Loucy (cell line): ENCODE results near the gene PCDHAC1.

ENCODE experiments used
- H2AFZ ChIP-seq: fragments of 200-600 bp; sonication (generic); 2 replicates; pipeline ENCODE4 v1.6.0; 2016; ENCODE audit warnings: antibody characterized with exemption, mild to moderate bottlenecking, low read length, moderate library complexity
- H3F3A ChIP-seq: fragments of 200-600 bp; 2 replicates; pipeline ENCODE4 v1.6.0; 2016; ENCODE audit warnings: antibody characterized with exemption, low read depth, mild to moderate bottlenecking
- H3K27me3 ChIP-seq: fragments of 200-600 bp; sonication (generic); 2 replicates; pipeline ENCODE4 v1.6.1; 2014; ENCODE audit warnings: low read length, mild to moderate bottlenecking; ENCODE audit not compliant: insufficient read depth, poor library complexity, severe bottlenecking
- H3K36me3 ChIP-seq: fragments of 200-600 bp; sonication (generic); 2 replicates; pipeline ENCODE4 v1.6.1; 2016; ENCODE audit warnings: low read length; ENCODE audit not compliant: insufficient read depth
- H3K4me1 ChIP-seq: fragments of 200-600 bp; sonication (generic); 2 replicates; pipeline ENCODE4 v1.5.1; 2014; ENCODE audit warnings: low read length, mild to moderate bottlenecking; ENCODE audit not compliant: insufficient read depth, poor library complexity, severe bottlenecking
- H3K4me2 ChIP-seq: fragments of 200-600 bp; sonication (generic); 2 replicates; pipeline ENCODE4 v1.6.0; 2014; ENCODE audit warnings: antibody characterized with exemption, low read length, low read depth, mild to moderate bottlenecking; ENCODE audit not compliant: poor library complexity, severe bottlenecking
- H3K4me3 ChIP-seq: fragments of 200-600 bp; sonication (generic); 2 replicates; pipeline ENCODE4 v1.5.1; 2014; ENCODE audit warnings: low read length, mild to moderate bottlenecking, mixed read lengths; ENCODE audit not compliant: poor library complexity, severe bottlenecking
- H3K79me2 ChIP-seq: fragments of 200-600 bp; sonication (generic); 2 replicates; pipeline ENCODE4 v1.6.1; 2014; ENCODE audit warnings: low read length; ENCODE audit not compliant: insufficient read depth
- H3K9ac ChIP-seq: fragments of 200-600 bp; sonication (generic); 2 replicates; pipeline ENCODE4 v1.6.0; 2014; ENCODE audit warnings: mild to moderate bottlenecking, low read depth, low read length, moderate library complexity; ENCODE audit not compliant: poor library complexity, severe bottlenecking
- H3K9me2 ChIP-seq: fragments of 200-600 bp; sonication (generic); replicated peaks from 2 replicates; pipeline ENCODE4 v1.6.1; 2016; ENCODE audit warnings: low read depth, low read length, mixed read lengths
- H3K9me3 ChIP-seq: fragments of 200-600 bp; sonication (generic); 2 replicates; pipeline ENCODE4 v1.6.1; 2014; ENCODE audit warnings: mild to moderate bottlenecking, antibody characterized with exemption, low read length, low read depth; ENCODE audit not compliant: insufficient read depth
- H4K20me1 ChIP-seq: fragments of 200-600 bp; sonication (generic); 2 replicates; pipeline ENCODE4 v1.6.0; 2014; ENCODE audit warnings: antibody characterized with exemption, low read length, mild to moderate bottlenecking; ENCODE audit not compliant: insufficient read depth, poor library complexity, severe bottlenecking
- CTCF ChIP-seq: fragments of 200-600 bp; sonication (generic); conservative IDR thresholded peaks from 2 replicates; pipeline ENCODE4 v1.5.1; 2014; ENCODE audit warnings: mild to moderate bottlenecking, antibody characterized with exemption, low read length
- EZH2phosphoT487 ChIP-seq: fragments of 200-600 bp; IDR thresholded peaks from 2 replicates; pipeline ENCODE4 v1.6.1; 2018; ENCODE audit warnings: antibody characterized with exemption, mild to moderate bottlenecking, moderate library complexity, borderline replicate concordance

The PCDHAC1 gene

GRCh38 chr5:140966293-140967225 is 40.5 kb downstream of the PCDHAC1 start, which contains the start of gene PCDHAC2:
PCDHAC2 (plus strand) TSS chr5:140966476; CDS start chr5:140966767, 291 bp downstream.
- H3K4me2 ChIP-seq: no peak within 1 kb of the TSS
- H3K9me3 ChIP-seq: no peaks in the 10 kb centered on the region
- H3K4me3 ChIP-seq: no peak within 1 kb of the TSS
- H3K9me2 ChIP-seq: no peaks in the 10 kb centered on the region
- no peak within 1 kb of the TSS for H3K9ac ChIP-seq
- H3F3A ChIP-seq: no peaks in the 10 kb centered on the region
- no peaks in the 10 kb centered on the region for H3K27me3 ChIP-seq
- no peaks in the 10 kb centered on the region for H4K20me1 ChIP-seq
- no peak within 1 kb of the TSS for H2AFZ ChIP-seq
- H3K79me2 ChIP-seq: no peaks in the 10 kb centered on the region
- no peaks in the 10 kb centered on the region for H3K36me3 ChIP-seq
- no peak for TF ChIP-seq CTCF
- no peak for TF ChIP-seq EZH2phosphoT487
- no peaks in the 10 kb centered on the region for H3K4me1 ChIP-seq

- Histone ChIP-seq H3K36me3 (no peaks in the 10 kb centered on the region), H3K9me3 (no peaks in the 10 kb centered on the region), H3K4me3 (no peak overlapping the region), H3F3A (no peaks in the 10 kb centered on the region), H3K27me3 (no peaks in the 10 kb centered on the region), H3K4me1 (no peaks in the 10 kb centered on the region), H3K9ac (no peak overlapping the region), H3K79me2 (no peaks in the 10 kb centered on the region), H3K4me2 (no peak overlapping the region), H3K9me2 (no peaks in the 10 kb centered on the region), H4K20me1 (no peaks in the 10 kb centered on the region), H2AFZ (no peak overlapping the region)
- TF ChIP-seq CTCF (no peak), EZH2phosphoT487 (no peak)
These were observed 41.3 kb downstream of the PCDHAC1 start for GRCh38 chr5:140967226-140967893.

- no peak overlapping the region for H3K4me2 ChIP-seq
- H3K9me3 ChIP-seq: no peaks in the 10 kb centered on the region
- no peaks in the 10 kb centered on the region for H3K4me1 ChIP-seq
- H3K9ac ChIP-seq: no peak overlapping the region
- H3F3A ChIP-seq: no peaks in the 10 kb centered on the region
- no peaks in the 10 kb centered on the region for H3K27me3 ChIP-seq
- no peaks in the 10 kb centered on the region for H3K36me3 ChIP-seq
- no peak overlapping the region for H2AFZ ChIP-seq
- TF ChIP-seq CTCF (no peak), EZH2phosphoT487 (no peak)
- H4K20me1 ChIP-seq: no peaks in the 10 kb centered on the region
- no peaks in the 10 kb centered on the region for H3K79me2 ChIP-seq
- no peak overlapping the region for H3K4me3 ChIP-seq
- no peaks in the 10 kb centered on the region for H3K9me2 ChIP-seq
These were observed 43.8 kb downstream of the PCDHAC1 start for GRCh38 chr5:140969880-140970279.
